NCI-H774 (cell line): ENCODE data around the gene PMF1.
"Not testable (repeated sequence)": the region's sequence is repeated elsewhere in the genome, so short reads cannot be mapped to it uniquely, and the experiment has no call there.

Experiments used
- DNase-seq: peaks from one replicate; lab custom pipeline; 2025; lab: John Stamatoyannopoulos, UW

PMF1 gene

GRCh38 chr1:156196445-156196844 is 16.4 kb upstream of the PMF1 start:
- no peak for DNase-seq

GRCh38 chr1:156198831-156199349 is 13.9 kb upstream of the PMF1 start:
- no peak for DNase-seq

DNA sequence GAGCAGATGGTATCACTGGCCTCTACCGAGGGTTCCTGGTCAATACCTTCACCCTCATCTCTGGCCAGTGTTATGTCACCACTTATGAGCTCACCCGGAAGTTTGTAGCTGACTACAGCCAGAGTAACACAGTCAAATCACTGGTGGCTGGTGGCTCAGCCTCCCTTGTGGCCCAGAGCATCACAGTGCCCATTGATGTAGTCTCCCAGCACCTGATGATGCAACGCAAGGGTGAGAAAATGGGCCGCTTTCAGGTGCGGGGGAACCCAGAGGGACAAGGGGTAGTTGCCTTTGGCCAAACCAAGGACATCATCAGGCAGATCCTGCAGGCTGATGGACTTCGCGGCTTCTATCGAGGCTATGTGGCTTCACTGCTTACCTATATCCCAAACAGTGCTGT is 12.8 kb upstream of the PMF1 start:
- DNase-seq: no peak

DNA sequence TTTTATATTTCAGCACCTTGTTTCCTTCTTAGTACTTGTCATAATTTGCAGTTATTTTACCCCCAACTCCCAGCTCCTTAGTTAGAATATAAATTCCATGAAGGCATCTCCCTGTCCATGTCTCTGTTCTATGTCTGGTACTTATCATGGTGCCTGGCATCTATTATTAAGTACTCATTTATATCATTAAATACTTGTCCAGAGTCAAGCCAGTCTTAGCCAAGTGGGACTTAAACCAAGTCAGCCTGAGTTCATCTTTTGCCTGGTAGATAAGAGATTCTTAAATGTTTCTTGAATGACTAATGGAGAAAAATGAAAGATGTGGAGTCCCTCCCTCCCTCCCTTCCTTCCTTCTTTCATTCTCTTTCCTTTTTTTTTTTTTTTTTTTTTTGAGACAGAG is 9.5 kb upstream of the PMF1 start:
- no peak for DNase-seq

DNA sequence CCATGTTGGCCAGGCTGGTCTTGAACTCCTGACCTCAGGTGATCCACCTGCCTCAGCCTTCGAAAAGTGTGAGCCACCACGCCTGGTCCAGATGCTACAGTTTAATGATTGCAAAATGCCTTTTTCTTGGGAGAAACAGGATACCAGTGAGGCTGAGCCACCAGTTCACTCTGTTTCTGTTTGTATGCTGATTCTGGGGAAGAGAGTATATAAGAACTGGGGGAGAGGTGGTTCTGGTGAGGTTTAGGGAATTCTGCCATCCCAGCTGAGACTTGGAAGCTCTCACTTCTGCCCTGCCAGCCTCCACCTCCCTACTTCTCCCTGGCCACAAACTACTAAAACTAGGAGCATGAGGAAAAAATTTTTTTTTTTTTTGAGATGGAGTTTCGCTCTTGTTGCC is 8.1 kb upstream of the PMF1 start:
- DNase-seq: no peak

- DNase-seq: no peak
Measured at GRCh38 chr1:156211243-156211642, 1.6 kb upstream of the PMF1 start.

GRCh38 chr1:156212130-156212529 is 677 bp upstream of the PMF1 start:
- DNase-seq: no peak

- DNase-seq: no peak
Measured at GRCh38 chr1:156213644-156213966, 798 bp downstream of the PMF1 start.

- DNase-seq: no peak
Measured at GRCh38 chr1:156214024-156214748, 1.4 kb downstream of the PMF1 start.

DNA sequence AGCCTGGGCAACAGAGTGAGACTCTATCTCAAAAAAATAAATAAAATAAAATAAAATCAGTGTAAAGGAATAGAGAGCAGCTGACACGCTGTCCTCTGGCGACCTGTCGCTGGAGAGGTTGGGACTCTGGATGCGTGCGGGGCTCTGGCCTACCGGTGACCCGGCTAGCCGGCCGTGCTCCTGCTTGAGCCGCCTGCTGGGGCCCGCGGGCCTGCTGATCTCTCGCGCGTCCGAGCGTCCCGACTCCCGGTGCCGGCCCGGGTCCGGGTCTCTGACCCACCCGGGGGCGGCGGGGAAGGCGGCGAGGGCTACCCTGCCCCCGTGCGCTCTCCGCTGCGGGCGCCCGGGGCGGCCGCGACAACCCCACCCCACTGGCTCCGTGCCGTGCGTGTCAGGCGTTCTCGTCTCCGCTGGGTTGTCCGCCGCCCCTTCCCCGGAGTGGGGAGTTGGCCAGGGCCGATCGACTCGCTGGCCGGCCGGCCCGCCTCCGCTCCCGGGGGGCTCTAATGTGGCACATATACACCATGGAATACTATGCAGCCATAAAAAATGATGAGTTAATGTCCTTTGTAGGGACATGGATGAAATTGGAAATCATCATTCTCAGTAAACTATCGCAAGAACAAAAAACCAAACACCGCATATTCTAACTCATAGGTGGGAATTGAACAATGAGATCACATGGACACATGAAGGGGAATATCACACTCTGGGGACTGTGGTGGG is 3.7 kb downstream of the PMF1 start:
- not testable (repeated sequence) for DNase-seq

- DNase-seq: no peak
Measured at GRCh38 chr1:156217871-156218270, 5.1 kb downstream of the PMF1 start.

DNA sequence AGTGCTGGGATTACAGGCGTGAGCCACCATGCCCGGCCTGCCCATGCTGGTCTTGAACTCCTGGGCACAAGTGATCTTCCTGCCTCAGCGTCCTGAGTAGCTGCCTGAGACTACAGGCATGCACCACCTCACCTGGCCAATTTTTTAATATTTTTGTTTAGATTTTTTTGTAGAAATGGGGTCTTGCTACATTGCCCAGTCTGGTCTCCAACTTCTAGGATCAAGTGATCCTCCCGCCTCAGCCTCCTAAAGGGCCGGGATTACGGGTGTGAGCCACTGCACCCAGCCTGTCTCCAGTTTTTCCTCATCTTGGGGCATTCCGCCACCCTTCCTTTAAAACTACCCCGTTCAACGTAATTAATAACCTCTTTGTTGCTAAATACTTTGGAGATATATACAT is 7.4 kb downstream of the PMF1 start:
- no peak for DNase-seq

DNA sequence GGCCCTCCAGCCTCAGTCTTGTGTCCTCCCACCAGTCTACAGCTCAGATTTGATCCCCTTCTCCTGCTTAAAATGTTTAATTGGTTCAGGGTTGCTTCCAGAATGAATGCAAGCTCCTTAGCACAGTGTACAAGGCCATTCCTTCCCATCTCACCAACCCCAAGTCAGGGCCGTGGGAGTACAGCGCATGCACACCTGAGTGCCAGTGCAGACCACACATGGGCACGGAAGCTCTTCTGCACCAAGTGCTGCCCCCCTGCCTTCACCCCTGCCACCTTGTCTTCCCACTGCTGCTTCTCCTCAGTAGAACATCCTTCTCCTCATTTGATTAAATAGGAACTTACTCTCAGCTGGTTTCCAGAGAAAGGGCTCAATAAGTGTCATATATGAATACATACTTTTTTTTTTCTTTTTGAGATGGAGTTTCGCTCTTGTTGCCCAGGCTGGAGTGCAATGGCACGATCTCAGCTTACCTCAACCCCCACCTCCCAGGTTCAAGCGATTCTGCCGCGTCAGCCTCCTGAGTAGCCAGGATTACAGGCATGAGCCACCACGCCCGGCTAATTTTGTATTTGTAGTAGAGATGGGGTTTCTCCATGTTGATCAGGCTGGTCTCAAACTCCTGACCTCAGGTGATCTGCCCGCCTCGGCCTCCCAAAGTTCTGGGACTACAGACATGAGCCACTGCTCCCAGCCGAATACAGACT is 9.3 kb downstream of the PMF1 start:
- no peak for DNase-seq

DNA sequence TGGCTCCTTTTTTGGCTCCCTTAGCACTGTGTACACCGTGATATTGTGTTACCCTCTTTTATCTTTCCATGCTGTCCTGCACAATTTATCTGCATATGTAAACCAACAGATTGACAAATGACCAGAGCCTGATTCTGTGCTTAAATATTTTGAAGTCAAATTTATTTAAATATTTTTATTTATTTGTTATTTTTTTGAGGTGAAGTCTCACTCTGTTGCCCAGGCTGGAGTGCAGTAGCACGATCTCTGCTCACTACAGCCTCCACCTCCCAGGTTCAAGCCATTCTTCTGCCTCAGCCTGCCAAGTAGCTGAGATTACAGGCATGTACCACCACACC is 12.8 kb downstream of the PMF1 start:
- no peak for DNase-seq

DNA sequence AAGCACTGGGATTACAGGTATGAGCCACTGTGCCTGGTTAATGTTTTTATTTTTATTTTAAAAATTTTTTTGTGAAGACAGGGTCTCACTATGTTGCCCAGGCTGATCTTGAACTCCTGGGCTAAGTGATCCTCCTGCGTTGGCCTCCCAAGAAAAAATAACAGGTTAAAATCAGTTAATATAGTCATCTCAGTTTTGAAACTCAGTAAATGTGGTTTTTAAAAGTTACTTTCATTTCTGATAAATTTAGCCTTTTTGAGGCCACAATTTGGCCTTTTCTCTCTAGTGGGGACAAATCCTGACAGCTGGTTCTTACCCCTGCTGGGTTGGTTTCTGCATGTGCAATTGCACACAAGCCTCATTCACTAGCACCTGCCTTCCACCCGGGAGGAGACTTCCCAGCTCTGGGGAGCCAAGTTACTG is 13.3 kb downstream of the PMF1 start:
- no peak for DNase-seq

GRCh38 chr1:156226782-156227181 is 14.0 kb downstream of the PMF1 start:
- DNase-seq: no peak

- no peak for DNase-seq
Measured at GRCh38 chr1:156228501-156228900, 15.7 kb downstream of the PMF1 start.

DNA sequence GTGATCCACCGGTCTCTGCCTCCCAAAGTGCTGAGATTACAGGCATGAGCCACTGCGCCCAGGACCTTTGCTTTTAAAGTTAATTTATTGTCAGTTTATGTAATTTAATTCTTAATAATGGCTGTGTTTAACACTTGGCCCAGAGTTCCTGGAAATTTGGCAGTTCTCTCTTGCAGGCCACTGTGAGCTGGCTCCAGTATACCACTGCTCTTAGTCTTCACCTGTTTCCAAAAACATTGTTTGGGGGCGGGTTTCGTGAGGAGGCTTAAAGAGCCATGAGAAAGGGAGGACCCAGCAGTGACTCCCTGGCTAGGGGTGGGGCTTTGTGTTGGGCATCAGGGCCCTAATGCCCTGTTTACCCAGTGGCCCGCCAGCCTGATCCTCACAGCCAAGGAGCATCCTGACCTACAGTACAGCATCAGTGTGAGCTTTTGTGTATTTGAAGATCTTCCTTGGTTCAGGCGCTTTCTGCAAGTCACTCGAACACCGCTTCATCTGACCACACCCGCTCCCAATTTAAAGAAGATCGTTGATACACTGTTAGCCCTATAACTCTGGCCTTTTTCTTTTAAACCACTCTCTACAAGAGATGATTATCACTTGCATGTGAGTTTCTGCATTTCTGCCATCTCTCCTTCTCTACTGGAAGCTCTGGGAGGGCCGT is 17.1 kb downstream of the PMF1 start:
- no peak for DNase-seq

DNA sequence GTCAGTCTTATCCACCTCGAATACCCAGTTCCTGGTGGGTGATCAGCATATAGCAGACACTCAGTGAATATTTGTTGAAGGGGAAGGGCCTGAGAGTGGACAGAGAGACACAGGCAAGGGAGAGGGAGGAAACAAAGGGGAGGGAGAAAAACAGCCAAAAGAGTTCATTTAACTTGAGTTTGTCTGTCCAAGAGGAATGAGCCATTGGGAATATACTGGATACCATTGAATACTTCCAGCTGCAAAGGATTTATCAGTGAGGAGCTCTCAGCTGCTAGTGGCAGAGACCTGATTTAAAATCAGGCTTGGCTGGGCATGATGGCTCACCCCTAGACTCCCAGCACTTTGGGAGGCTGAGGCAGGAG is 17.6 kb downstream of the PMF1 start:
- DNase-seq: no peak

DNA sequence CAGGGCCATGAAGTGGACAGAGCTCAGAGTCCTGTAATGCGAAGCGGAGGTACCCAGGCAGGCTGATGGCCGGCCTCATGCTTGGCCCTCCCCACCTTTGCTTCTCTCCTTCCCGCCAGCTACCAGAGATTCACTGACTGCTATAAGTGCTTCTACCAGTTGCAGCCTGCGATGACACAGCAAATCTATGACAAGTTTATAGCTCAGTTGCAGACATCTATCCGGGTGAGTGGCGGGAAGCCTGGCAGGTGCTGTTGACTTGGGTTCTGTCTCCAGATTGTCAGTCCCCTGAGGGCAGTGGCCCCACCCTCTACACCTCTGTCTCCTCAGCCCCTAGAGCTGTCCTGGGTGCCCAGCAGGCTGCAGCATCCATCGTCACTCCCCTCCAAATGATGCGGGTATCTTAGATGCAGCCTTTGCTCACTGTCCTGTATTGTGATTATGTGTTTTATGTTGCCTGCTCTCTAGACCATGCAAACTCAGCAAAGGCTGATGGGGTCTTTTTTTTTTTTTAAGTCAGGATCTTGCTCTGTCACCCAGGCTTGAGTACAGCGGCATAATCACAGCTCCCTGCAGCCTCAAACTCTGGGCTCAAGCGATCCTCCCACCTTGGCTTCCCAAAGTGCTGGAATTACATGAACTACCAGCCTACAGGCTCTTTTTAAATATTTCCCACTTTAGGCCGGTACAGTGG is 19.5 kb downstream of the PMF1 start:
- DNase-seq: no peak

DNA sequence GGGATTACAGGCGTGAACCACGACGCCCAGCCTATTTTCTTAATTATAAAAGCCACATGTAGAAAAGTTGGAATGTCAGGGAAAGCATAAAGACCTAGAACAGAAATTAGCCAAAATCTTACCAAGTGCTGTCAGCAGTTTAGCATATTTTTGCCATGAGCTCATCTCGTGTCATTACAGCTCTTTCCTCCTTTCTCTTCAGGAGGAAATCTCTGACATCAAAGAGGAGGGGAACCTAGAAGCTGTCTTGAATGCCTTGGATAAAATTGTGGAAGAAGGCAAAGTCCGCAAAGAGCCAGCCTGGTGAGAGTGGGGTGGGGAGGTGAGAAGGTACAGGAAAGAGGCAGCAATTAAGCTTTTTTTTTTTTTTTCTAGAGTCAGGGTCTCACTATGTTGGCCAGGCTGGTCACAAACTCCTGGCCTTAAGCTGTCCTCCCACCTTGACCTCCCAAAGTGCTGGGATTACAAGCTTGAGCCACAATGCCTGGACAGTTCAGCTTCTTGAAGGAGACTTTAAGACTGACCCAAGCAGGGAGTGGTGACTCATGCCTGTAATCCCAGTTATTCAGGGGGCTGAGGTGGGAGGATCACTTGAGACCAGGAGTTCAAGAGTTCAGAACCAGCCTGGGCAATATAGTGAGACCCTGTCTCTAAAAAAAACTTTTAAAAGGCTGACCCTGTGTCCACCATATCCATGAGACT is 20.8 kb downstream of the PMF1 start:
- DNase-seq: no peak
